Panc1 (cell line): ENCODE measurements around the gene RBMS3.

ENCODE experiments used
- POLR2AphosphoS5 ChIP-seq: IDR thresholded peaks from 2 replicates; pipeline ENCODE4 v1.6.1; 2012; ENCODE audit warnings: mild to moderate bottlenecking, low read depth, low read length, moderate library complexity
- REST ChIP-seq, 2 experiments: IDR thresholded peaks; 2 replicates each; pipeline ENCODE4 v1.6.1; 2011 to 2012; ENCODE audit warnings: low read depth in 2 of 2, control low read depth in 1 of 2, low read length in 1 of 2, mild to moderate bottlenecking in 1 of 2, moderate library complexity in 1 of 2; ENCODE audit not compliant: insufficient read depth in 1 of 2
- TCF7L2 ChIP-seq: IDR thresholded peaks from 2 replicates; pipeline ENCODE4 v1.6.1; 2011; ENCODE audit warnings: mild to moderate bottlenecking, low read depth, low read length, inconsistent platforms
- TF ChIP-seq, protein P1 (sequence below): fragments of 450-650 bp; IDR thresholded peaks from 2 replicates; pipeline ENCODE4 v1.5.1; 2017; ENCODE audit warnings: mild to moderate bottlenecking

- TF ChIP-seq, protein P1, sequence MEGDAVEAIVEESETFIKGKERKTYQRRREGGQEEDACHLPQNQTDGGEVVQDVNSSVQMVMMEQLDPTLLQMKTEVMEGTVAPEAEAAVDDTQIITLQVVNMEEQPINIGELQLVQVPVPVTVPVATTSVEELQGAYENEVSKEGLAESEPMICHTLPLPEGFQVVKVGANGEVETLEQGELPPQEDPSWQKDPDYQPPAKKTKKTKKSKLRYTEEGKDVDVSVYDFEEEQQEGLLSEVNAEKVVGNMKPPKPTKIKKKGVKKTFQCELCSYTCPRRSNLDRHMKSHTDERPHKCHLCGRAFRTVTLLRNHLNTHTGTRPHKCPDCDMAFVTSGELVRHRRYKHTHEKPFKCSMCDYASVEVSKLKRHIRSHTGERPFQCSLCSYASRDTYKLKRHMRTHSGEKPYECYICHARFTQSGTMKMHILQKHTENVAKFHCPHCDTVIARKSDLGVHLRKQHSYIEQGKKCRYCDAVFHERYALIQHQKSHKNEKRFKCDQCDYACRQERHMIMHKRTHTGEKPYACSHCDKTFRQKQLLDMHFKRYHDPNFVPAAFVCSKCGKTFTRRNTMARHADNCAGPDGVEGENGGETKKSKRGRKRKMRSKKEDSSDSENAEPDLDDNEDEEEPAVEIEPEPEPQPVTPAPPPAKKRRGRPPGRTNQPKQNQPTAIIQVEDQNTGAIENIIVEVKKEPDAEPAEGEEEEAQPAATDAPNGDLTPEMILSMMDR = no peak
- TF ChIP-seq POLR2AphosphoS5 = no peak
- no peak for TF ChIP-seq REST (IDR thresholded peaks at IDR 0.05; ENCODE audit: insufficient read depth in 1 of 2, low read depth in 2 of 2, low read length in 1 of 2)
- TF ChIP-seq TCF7L2 = no peak
Observed at GRCh38 chr3:29758108-29758433, 477.2 kb downstream of the RBMS3 start.
